OCI-LY7 (cell line): ENCODE results near the gene MIEF1.

ENCODE experiments used
- CTCF ChIP-seq: fragments of 200-600 bp; sonication (generic); conservative IDR thresholded peaks from 2 replicates; pipeline ENCODE4 v1.5.1; 2014; ENCODE audit warnings: mild to moderate bottlenecking, antibody characterized with exemption, low read length, moderate library complexity, mixed read lengths
- EZH2phosphoT487 ChIP-seq: fragments of 200-600 bp; sonication (generic); IDR thresholded peaks from 2 replicates; pipeline ENCODE4 v1.6.1; 2018; ENCODE audit warnings: low read depth, borderline replicate concordance, mild to moderate bottlenecking, mixed run types, antibody characterized with exemption, low read length, moderate library complexity, mixed read lengths

- TF ChIP-seq CTCF (no peak), EZH2phosphoT487 (no peak)
Measured at GRCh38 chr22:39454385-39454871, 47.7 kb upstream of the MIEF1 start.
